Uterus (tissue), 2 donors: Measurements from ENCODE around the gene NBEA.

ENCODE experiments used
- CTCF ChIP-seq, 4 experiments: fragments of 200-600 bp in 2 of 4; fragments of 450-650 bp in 2 of 4; sonication (generic) in 2 of 4; IDR thresholded peaks; one replicate each; pipeline ENCODE4 v1.5.1; 2016 to 2019; ENCODE audit warnings: antibody characterized with exemption in 4 of 4, mild to moderate bottlenecking in 2 of 4, moderate library complexity in 1 of 4
- POLR2A ChIP-seq, 2 donors: fragments of 450-650 bp; IDR thresholded peaks; one replicate each; pipeline ENCODE4 v1.6.1; 2016; ENCODE audit warnings: antibody characterized with exemption in 2 of 2, mild to moderate bottlenecking in 1 of 2, moderate library complexity in 1 of 2

GRCh38 chr13:35349052-35349451 lies 407.0 kb downstream of the NBEA start:
- TF ChIP-seq CTCF (IDR thresholded peaks at IDR 0.05) (no peak), POLR2A (IDR thresholded peaks at IDR 0.05) (no peak)
